RCC 7860 (cell line): ENCODE data around the gene ZBED4.
A peak's percentile ranks its signal among the peaks of the same experiment; 100 is the strongest.
"Not testable (repeated sequence)": the region's sequence is repeated elsewhere in the genome, so short reads cannot be mapped to it uniquely, and the experiment has no call there.

Experiments used
- DNase-seq: peaks from one replicate; pipeline ENCODE4 v3.0.0-alpha.2; 2015; ENCODE audit warnings: low spot score
- FAIRE-seq: peaks from 2 replicates; lab custom pipeline; 2012; peaks lifted over from hg19 to GRCh38; lab: Jason Lieb, UNC

ZBED4 gene

DNA sequence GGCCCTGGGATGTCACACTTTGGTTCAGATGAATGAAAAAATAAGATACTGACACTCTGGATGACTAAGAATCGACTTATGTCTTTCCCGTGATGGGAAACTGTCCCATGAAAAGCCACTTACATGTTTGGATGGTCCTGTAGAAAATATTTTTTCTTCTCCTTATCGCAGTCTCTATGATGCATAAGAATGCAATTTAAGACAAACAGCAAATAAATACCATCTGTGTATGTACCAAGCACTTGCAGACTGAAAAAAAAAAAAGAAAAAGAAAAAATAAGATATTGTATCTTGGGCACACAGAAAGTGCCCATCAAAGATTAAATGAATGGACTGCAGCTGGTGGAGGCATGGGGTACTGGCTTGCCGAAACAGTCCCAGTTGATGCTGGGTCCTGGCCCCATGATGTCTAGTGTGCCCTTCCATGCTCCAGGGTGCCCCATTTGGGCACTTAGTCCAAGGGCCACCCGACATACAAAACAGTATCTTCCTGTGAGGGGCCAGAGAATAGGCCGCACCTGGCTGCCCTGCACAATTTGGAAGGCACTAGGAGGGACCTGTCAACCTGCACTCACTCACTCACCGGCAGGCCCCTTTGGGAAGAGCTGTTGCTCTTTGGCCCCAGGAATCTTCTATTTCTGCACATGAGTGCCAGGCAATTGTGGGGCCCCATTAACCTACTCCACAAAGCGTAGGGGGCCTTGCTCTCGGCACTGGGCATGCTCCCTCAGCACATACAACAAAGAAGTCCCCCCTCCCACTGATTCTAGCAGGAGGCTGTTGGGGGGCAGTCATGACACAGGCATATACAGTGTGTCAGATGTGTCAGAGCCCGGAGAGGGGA, 2.5 kb upstream of the ZBED4 start:
- DNase-seq (no peak), FAIRE-seq (no peak)

DNA sequence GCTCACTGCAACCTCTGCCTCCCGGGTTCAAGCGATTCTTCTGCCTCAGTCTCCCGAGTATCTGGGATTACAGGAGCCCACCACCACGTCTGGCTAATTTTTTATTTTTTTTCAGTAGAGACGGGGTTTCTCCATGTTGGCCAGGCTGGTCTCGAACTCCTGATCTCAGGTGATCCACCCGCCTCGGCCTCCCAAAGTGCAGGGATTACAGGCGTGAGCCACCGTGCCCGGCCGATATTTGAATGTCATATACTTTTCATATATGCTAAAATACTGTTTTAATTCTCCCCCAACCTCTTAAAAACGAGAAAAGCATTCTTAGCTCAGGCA, 1.1 kb upstream of the ZBED4 start:
- FAIRE-seq, DNase-seq: not testable (repeated sequence)

DNA sequence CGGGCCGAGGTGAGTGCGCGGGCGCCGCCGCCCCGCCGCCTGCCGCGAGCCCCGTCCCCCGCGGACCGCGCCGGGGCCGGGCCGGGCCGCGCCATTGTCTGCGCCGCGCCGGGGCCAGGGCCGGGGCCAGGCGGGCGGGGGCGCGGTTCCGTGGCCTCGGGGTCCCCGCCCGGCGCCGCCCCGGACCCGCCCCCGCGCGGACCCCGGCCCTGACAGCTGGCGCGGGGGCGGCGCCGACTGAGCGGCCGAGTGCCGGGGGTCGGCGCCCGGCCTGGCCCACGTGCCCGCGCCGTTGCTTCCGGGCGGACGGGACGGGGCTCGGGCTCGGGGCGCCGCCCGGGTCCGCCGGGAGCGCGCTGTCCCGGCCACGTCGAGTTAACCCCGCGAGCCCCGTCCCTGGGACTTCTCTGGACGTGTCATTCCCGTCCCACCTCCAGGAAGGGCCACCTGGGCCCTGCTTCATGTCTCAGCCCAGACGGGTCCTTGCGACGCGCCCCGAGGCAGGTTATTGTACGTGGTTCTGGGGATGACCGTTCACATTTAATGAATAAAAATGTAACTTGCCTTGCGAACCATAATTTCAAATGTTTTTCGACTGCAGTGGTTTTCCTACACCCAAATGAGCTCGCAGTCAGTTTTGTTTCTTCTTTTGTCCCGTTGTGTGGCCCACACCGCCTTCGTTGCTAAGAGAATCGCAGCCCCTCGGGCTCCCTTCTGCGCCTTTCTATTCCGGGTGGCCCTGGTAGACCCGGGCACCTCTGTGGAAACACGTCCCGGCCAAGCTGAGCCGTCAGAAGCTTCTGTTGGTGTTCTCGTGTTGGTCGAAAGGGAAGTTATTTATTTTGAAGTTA, 562 bp downstream of the ZBED4 start:
- DNase-seq (no peak), FAIRE-seq (no peak)

DNA sequence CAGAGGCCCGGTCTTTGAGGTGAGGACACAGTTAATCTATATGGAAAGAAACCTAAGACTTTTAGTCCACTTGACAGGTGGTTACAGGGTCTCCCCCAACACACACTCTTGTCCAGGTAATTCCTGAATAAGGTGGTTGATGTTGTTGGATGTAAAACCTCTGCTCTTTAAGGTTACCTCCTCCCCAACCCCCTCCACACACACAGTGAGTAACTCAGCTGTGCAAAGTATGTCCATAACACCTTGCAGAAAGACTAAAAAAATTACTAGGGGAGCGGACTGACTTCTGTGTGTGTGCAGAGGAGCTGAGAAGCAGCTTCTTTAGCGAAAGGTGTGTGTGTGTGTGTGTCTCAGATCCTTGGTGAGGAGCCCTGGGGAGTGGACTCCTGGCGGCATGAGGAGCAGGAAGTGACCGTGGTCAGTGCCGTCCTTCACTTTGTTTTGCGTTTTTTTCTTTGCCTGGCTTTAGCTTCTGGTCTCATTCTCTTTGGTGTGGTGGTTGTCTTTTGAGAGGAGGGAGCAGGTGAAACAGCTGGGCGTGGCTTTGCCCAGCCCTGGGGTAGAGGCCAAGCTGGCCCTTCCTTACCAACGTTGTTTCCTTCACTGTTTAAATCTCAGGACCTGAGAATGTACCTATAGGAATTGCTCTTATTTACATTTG, 1.7 kb downstream of the ZBED4 start:
- FAIRE-seq = no peak
- peak; percentile 6 for DNase-seq

DNA sequence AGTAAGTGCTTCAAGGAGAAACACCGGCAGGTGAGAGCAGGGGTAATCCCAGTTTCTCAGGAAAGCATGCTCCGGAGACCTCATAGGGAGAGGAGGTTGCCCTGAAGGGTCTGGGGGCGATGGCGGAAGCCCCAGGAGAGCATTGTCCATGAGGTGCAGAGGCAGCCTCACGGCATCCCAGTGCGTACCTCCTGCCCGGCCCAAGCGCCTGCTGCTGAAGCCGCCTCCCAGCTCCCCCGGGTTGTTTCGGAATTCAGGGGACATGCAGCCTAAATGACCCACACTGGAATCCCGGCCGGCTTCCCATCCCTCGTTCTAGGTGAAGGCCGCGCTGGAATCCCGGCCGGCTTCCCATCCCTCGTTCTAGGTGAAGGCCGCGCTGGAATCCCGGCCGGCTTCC, 2.7 kb downstream of the ZBED4 start:
- DNase-seq (no peak), FAIRE-seq (no peak)

DNA sequence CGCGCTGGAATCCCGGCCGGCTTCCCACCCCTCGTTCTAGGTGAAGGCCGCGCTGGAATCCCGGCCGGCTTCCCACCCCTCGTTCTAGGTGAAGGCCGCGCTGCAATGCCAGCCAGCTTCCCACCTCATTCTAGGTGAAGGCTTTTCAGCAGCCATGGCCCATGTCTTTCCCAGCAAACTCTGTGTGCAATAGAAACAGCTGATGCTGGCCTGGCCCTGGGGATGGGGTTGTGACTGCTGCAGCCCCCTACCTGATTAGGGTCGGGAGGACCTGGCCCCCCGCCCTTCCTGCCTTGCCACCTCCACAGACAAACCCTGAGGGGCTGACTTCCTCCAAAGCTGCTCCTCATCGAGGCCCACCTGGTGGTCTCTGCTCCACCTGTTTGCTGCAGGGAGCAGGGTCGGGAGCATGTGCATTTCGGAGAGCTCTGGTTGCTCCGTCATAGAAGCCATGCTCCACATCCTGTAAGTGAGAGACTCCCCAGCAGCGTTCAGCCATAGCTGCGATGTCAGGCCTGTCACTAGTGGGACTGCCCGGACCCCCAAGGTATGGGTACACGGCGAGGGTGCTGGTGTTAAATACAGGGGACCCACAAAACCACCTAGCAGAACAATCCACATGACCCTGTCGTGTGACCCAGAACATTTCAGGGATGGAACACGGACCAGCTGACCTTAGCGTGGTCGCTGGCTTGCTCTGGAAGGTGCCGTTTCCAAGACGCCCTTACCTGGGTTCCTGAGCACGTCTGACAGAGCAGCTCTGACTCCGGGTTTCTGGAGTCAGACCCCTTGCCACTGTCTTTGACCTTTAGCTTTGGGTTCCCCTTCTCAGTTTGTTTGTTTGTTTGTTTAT, 3.3 kb downstream of the ZBED4 start:
- DNase-seq (no peak), FAIRE-seq (no peak)

DNA sequence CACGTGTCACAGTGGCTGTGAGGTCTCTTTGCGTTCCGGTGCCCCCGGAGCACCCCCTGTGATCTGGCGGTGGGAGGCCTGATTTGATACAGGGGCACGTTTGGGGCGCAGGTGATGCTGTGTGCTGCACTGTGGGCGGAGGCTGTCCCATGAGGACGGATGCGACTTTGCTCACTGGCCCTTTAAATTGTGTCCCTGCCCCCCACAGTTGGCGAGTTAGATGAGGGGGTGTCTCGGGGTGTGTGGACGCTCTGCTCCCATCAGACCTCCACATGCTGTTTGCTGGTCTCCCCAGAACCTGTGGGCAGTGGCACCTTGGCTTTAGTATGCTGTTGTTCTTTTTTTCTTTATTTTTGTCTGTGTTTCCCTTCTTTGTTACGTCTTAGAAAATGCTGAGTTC, 5.2 kb downstream of the ZBED4 start:
- DNase-seq = no peak
- FAIRE-seq = no peak

DNA sequence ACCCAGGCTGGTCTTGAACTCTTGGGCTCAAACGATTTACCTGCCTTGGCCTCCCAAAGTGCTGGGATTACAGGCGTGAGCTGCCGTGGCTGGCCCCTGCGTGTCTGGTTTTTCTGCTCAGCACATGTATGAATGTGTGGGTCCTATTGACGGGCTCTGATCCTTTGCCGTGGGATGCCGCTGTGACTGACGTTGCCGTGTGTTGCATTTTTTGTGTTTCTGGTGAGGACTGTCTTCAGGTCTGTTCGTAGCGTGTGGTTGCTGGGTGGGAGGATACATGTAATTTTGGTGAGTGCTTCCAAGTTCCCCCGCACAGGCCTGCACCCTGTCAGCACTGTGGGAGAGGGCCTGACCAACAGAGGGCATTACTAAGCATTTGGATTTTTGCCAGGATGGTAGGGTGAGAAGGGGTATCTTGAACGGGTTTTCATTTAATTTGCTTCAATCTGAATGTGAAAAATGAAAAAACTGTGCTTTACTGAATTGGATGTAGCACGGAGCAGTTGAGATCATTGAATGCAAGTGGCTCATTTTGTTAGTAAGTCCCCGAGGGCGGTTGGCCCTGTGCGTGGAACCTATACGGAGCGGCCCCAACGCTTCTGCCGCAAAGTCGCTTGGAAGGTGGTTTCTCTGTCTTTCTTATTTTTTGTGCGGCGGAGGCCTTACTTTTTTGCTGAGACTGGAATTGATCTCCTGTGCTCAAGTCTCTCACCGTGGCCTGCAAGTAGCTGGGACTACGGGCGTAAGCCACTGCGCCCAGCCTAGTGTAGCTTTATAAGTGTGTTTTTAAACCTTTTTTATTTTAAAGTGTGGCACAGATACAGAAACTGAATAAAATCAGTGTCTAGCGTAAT, 8.2 kb downstream of the ZBED4 start:
- FAIRE-seq (no peak), DNase-seq (no peak)

DNA sequence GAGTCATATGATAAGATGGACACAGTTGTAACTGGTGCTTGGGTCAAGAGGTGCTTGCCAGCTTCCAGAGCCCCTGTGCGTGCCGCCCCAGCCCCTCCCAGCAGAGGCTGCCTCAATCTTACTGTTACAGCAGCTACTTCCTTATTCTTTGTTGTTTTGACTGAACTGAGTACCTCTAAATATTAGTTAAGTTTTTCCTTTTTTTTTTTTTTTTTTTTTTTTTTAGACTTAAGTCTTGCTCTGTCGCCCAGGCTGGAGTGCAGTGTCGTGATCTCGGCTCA, 8.8 kb downstream of the ZBED4 start:
- FAIRE-seq = no peak

DNA sequence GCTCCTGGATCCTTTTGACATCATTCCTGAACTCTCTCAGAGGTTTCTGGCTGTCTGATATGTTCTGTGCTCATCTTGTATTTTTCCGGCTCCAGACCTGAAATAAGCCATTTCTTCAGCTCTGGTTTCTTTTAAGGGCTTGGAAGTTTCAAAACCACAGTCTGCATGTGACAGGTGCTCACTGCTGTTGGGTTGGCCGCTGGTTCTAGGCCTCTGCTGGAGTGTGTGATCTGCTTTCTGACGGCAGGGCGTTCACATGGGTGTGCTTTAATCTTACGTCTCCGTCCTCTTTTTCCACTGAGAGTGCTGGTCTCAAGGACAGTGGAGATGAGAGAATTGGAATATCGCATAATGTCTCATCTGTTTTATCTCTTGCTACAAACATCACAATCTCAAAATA, 10.3 kb downstream of the ZBED4 start:
- DNase-seq (no peak), FAIRE-seq (no peak)

More for the DNA sequence above, 8.8 kb downstream of the ZBED4 start:
- no peak for DNase-seq

DNA sequence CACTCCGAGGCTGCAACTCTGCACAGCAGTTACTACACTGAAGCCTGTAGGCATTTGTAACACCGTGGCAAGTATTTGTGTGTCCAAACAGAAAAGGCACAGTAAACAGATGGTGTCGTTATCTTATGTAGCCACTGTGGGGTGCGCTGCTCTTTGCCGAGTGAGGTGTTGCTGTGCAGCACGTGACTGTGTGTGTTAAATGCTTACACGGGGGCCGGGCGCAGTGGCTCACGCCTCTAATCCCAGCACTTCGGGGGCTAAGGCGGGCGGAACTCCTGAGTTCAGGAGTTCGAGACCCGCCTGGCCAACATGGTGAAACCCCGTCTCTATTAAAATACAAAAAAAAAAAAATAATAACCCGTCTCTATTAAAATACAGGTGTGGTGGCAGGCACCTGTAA, 11.5 kb downstream of the ZBED4 start:
- FAIRE-seq = no peak
- no peak for DNase-seq

DNA sequence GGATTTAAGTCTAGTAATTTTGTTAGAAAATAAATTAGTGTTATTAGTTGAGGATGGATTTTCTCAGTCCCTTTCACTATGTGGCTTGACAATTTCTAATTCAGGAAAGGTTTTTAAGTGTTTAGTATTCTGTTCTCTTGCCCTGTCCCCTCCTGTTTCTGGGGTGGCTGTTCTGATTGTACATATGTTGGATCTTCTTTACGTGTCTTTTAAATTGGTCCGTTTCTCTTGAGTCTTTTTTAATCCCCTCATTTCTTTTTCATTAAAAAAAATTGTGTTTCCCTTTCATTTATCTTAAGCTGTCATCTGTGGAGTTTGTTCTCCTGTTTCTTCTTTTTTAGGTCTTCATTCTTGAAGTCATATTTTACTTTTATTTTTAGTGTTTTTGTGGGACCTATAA, 12.5 kb downstream of the ZBED4 start:
- FAIRE-seq = no peak

DNA sequence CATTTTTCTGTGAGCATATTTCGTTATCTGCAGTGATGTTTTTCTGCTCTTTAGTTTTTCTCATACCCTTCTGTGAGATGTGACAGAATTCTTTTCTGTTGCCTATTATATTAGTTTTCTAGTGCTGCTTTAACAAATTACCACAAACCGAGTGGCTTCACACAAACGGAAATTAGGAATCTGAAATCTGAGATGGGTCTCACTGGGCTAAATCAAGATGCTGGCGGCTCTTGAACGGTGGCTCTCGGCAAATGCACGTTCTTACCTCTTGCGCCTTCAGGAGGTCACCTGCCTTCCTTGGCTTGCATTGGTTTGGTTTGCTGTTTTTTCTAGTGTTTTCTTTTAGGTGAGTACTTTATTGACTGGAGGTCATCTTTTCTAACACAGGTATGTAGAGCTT, 13.0 kb downstream of the ZBED4 start:
- DNase-seq (no peak), FAIRE-seq (no peak)

More for the DNA sequence above, 12.5 kb downstream of the ZBED4 start:
- no peak for DNase-seq

DNA sequence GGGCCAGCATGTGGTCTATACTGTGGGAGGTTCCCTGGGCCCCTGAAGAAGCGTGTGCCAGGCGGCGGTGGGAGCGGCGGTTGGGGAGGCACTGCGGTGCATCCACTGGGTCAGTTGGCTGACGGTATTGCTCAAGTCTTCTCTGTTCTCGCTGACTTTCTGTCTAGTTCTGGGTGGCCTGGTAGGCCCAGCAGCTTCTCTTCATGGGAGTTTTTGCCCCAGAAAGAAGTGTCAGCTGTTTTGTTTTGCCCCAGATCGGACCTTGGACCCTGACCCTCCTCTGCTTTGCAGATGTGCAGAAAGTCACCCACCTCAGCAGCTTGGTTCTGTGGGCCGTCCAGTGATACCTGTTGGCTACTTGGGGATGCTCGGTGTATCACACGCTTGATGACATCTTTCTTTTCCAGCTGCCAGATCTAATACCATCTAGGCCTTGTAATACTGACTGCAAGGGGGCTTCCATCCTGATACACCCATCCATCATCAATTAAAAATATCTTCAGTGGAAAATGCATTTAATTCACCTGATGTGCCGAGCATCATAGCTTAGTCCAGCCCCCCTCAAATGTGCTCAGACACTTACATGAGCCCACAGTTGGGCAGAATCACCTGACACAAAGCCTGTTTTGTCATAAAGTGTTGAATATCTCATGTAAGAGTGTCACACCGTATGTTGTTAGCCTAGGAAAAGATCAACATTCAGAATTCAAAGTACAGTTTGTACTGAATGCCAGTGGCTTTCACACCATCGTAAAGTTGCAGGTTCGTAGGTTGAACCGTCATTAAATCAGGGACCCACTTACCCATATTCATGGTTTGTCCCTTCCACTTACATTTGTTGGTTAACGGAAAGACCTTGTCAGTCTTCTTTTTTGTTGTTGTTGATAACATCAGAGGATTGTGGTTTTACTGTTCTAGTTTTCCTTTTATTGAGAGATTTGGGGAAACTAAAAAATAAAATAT, 13.9 kb downstream of the ZBED4 start:
- FAIRE-seq (no peak), DNase-seq (no peak)

DNA sequence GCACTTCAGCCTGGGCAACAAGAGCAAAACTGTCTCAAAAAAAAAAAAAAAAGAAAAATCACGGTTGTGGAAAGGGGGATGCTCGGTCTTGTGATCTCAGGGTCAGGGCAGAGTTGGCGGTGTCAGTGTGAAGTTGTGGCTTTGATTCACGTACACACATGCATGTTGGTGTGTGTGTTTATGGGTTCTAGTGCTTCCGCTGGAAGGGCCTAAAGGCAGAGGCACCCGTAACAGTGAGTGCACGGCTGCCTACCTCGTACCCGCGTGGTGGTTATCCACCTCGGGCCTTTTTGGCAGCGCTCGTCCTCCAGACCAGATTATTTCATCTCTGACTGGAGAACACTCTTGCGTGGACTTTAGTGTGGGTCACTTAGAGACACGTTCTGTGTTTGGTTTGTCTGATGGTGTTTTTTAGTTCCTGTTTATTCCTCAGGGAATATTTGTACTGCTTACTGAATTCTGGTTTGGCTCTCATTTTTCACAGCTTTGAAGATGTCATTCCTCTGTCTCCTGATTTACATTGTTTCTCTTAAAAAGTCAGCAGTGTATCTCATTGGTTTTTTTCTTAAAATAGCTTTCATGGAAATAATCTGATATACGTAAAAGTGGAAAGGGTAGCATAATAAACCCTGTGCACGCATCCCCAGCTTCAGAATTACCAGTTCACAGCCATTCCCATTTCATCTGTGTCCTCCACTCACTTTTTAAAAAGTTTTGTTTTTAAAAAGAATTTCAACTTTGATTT, 15.6 kb downstream of the ZBED4 start:
- FAIRE-seq (no peak), DNase-seq (no peak)

DNA sequence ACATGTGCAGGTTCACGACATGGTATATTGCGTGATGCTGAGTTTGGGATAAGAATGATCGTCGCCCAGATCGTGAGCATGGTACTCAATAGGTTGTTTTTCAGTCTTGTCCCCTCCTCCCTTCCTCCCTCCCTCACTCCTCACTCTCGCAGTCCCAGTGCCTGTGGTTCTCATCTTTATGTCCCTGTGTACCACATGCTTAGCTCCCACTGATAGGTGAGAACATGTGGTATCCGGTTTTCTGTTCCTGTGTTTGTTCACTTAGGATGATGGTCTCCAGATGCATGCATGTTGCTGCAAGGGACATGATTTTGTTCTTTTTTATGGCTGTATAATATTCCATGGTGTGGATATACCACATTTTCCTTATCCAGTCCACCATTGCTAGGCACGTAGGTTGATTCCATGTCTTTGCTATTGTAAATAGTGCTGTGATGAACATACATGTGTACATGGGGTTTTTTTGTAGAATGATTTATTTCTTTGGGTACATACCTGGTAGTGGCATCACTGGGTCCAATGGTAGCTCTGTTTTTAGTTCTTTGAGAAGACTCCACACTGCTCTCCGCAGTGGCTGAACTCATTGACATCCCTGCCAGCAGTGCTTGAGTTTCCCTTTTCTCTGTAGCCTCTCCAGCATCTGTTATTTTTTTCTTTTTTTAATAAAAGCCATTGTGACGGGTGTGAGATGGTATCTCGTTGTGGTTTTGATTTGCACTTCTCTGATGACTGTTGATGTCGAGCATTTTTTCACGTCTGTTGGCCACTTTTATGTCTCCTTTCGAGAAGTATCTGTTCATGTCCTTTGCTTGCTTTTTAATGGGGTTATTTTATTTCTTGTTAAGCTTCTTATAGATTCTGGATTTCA, 16.4 kb downstream of the ZBED4 start:
- FAIRE-seq (no peak), DNase-seq (no peak)

DNA sequence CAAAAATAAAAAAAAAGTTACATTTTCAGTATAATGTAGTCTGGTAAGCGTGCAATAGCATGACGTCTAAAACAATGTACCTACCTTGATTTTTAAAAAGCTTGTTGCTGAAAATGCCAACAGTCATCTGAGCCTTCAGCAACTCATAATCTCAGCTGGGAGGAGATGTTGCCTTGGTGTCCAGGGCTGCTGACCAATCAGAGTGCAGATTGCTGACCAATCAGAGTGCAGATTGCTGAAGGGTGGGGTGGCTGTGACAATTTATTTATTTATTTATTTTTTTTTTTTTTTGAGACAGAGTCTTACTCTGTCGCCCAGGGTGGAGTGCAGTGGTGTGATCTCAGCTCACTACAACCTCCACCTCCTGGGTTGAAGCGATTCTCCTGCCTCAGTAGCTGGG, 17.8 kb downstream of the ZBED4 start:
- no peak for DNase-seq
- FAIRE-seq = no peak
